Osteocyte (in vitro differentiated cells): ENCODE data around the gene EEF1AKMT3. TPM values are rescaled to one million over a fixed set of nuclear protein-coding genes. Genes with fewer than 3 reads are reported as not detected.
A peak's percentile ranks its signal among the peaks of the same experiment; 100 is the strongest.

ENCODE experiments used
- DNase-seq: peaks from one replicate; pipeline ENCODE4 v3.0.0; 2021; ENCODE audit warnings: mixed read lengths; ENCODE audit not compliant: unreplicated experiment; ENCODE audit errors: extremely low spot score
- H3K27ac Mint-ChIP-seq: one replicate; pipeline ENCODE4 v1.8.0; 2021; ENCODE audit warnings: mild to moderate bottlenecking, mixed read lengths; ENCODE audit not compliant: unreplicated experiment
- H3K27me3 Mint-ChIP-seq: one replicate; pipeline ENCODE4 v1.8.0; 2021; ENCODE audit warnings: mixed read lengths; ENCODE audit not compliant: unreplicated experiment
- H3K36me3 Mint-ChIP-seq: one replicate; pipeline ENCODE4 v1.8.0; 2021; ENCODE audit warnings: mixed read lengths; ENCODE audit not compliant: unreplicated experiment
- H3K4me1 Mint-ChIP-seq: one replicate; pipeline ENCODE4 v1.8.0; 2021; ENCODE audit warnings: mixed read lengths; ENCODE audit not compliant: unreplicated experiment
- H3K4me3 Mint-ChIP-seq: one replicate; pipeline ENCODE4 v1.8.0; 2021; ENCODE audit warnings: mild to moderate bottlenecking, moderate library complexity, mixed read lengths; ENCODE audit not compliant: unreplicated experiment
- H3K9me3 Mint-ChIP-seq: one replicate; pipeline ENCODE4 v1.8.0; 2021; ENCODE audit warnings: mixed read lengths; ENCODE audit not compliant: unreplicated experiment
- CTCF ChIP-seq: fragments of 200-600 bp; sonication (generic); IDR thresholded peaks from 2 replicates; pipeline ENCODE4 v1.5.0; 2021; ENCODE audit warnings: antibody characterized with exemption, mild to moderate bottlenecking, moderate library complexity
- total RNA-seq: library from RNA; stranded (reverse); gene quantifications from 2 replicates; pipeline ENCODE4 v1.2.1, GENCODE V29; 2021

The EEF1AKMT3 gene
- total RNA-seq, 1 donor from 2014 or later: 9.8 TPM

- no peak overlapping the region for H3K4me3 Mint-ChIP-seq
Observed at GRCh38 chr12:57780284-57780897, 8.0 kb downstream of the EEF1AKMT3 start.

GRCh38 chr12:57781244-57781643 lies 8.8 kb downstream of the EEF1AKMT3 start:
- H3K27ac Mint-ChIP-seq: no peak overlapping the region
- H3K4me1 Mint-ChIP-seq: peaks cover 12% of the 10 kb centered on the region
- no peak for TF ChIP-seq CTCF
- no peak overlapping the region for H3K4me3 Mint-ChIP-seq
- peaks cover 6% of the 10 kb centered on the region for H3K36me3 Mint-ChIP-seq
- no peaks in the 10 kb centered on the region for H3K27me3 Mint-ChIP-seq
- no peak for DNase-seq
- H3K9me3 Mint-ChIP-seq: no peaks in the 10 kb centered on the region

More at GRCh38 chr12:57780284-57780897, 8.0 kb downstream of the EEF1AKMT3 start:
- TF ChIP-seq CTCF: no peak
- Mint-ChIP-seq H3K9me3 (no peaks in the 10 kb centered on the region), H3K36me3 (peaks cover 11% of the 10 kb centered on the region), H3K27me3 (no peaks in the 10 kb centered on the region), H3K4me1 (peaks cover 12% of the 10 kb centered on the region), H3K27ac (no peak overlapping the region)
- no peak for DNase-seq

- H3K36me3 Mint-ChIP-seq: peaks cover 9% of the 10 kb centered on the region
- H3K4me3 Mint-ChIP-seq: no peak overlapping the region
- H3K27ac Mint-ChIP-seq: no peak overlapping the region
- no peak for TF ChIP-seq CTCF
- H3K4me1 Mint-ChIP-seq: peaks cover 12% of the 10 kb centered on the region
- H3K9me3 Mint-ChIP-seq: no peaks in the 10 kb centered on the region
- no peak for DNase-seq
- H3K27me3 Mint-ChIP-seq: no peaks in the 10 kb centered on the region
Observed at GRCh38 chr12:57781801-57782200, 9.4 kb downstream of the EEF1AKMT3 start.

GRCh38 chr12:57782243-57782607 lies 9.8 kb downstream of the EEF1AKMT3 start:
- peak overlapping the region; percentile 97 for H3K4me3 Mint-ChIP-seq
- peaks cover 12% of the 10 kb centered on the region for H3K4me1 Mint-ChIP-seq
- H3K27ac Mint-ChIP-seq: no peak overlapping the region
- H3K27me3 Mint-ChIP-seq: no peaks in the 10 kb centered on the region
- no peaks in the 10 kb centered on the region for H3K9me3 Mint-ChIP-seq
- no peak for DNase-seq
- TF ChIP-seq CTCF: no peak
- peaks cover 8% of the 10 kb centered on the region for H3K36me3 Mint-ChIP-seq

GRCh38 chr12:57782608-57783465 lies 10.4 kb downstream of the EEF1AKMT3 start, which contains the start of gene TSFM:
Gene TSFM, plus strand, starts transcription at chr12:57782787. Its CDS starts 15 bp downstream, at chr12:57782802.
- TF ChIP-seq CTCF: peak; percentile 94
- H3K27ac Mint-ChIP-seq: peak within 1 kb of the TSS; percentile 90
- H3K4me1 Mint-ChIP-seq: peaks cover 12% of the 10 kb centered on the region
- H3K27me3 Mint-ChIP-seq: no peaks in the 10 kb centered on the region
- H3K36me3 Mint-ChIP-seq: peaks cover 7% of the 10 kb centered on the region
- H3K4me3 Mint-ChIP-seq: peak within 1 kb of the TSS; percentile 97
- no peaks in the 10 kb centered on the region for H3K9me3 Mint-ChIP-seq
- DNase-seq: peak; percentile 97
